ENCODE measurements around the gene KCNJ1. TPM values are rescaled to one million over a fixed set of nuclear protein-coding genes. Genes with fewer than 3 reads are reported as not detected.
A peak's percentile ranks its signal among the peaks of the same experiment; 100 is the strongest.

The KCNJ1 gene
- total and polyA plus RNA-seq, 10 donors, result 0.02 to 0.09 (median 0.03) TPM; not detected in 7

DNA sequence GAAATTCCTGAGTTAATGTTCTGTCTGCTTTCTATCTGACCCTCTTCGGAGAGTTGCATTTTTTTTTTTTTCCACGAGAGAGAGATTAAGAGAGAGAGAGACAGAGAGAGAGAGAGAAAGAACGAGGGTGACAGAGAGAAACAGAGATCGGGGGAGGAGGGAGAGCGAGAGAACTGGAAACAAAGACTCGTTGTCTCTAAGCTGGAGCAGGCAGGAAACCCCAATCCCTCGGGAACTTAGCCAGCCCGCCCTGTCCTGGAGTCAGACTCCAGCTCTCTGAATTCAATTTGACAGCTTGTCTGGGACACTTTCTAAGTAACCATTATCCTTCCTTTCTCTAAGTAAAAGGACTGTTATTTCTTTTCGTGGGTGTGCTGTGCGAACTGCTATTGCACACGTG is 76.9 kb downstream of the KCNJ1 start:
- Histone ChIP-seq H3K27ac (peak overlapping the region in 5 of 8 donors; percentile 5 to 54 (median 25)), H3K4me3 (no peak overlapping the region), H3K36me3 (peaks cover 0 to 99% (median 76%) of the 10 kb centered on the region in 6 donors), H3K9me3 (no peaks in the 10 kb centered on the region), H3K4me1 (peaks cover 9 to 64% (median 31%) of the 10 kb centered on the region in 6 donors), H3K27me3 (replicated peaks in 1 of 7) (no peaks in the 10 kb centered on the region)
- WGBS, 5 donors, result 50 to 78% (median 67%) methylated on average over 11 of the region's 11 CpGs
- TF ChIP-seq, protein P1, sequence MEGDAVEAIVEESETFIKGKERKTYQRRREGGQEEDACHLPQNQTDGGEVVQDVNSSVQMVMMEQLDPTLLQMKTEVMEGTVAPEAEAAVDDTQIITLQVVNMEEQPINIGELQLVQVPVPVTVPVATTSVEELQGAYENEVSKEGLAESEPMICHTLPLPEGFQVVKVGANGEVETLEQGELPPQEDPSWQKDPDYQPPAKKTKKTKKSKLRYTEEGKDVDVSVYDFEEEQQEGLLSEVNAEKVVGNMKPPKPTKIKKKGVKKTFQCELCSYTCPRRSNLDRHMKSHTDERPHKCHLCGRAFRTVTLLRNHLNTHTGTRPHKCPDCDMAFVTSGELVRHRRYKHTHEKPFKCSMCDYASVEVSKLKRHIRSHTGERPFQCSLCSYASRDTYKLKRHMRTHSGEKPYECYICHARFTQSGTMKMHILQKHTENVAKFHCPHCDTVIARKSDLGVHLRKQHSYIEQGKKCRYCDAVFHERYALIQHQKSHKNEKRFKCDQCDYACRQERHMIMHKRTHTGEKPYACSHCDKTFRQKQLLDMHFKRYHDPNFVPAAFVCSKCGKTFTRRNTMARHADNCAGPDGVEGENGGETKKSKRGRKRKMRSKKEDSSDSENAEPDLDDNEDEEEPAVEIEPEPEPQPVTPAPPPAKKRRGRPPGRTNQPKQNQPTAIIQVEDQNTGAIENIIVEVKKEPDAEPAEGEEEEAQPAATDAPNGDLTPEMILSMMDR (IDR thresholded peaks at IDR 0.05 in 8 of 11, conservative IDR thresholded peaks at IDR 0.05 in 3 of 11), result no peak
- peak in 1 of 3 donors; percentile 14 for TF ChIP-seq POLR2AphosphoS5 (IDR thresholded peaks at IDR 0.05)
- intact Hi-C loops (cut with DNase I; ENCODE audit: low total_unique reads), result no loop called here
- DNase-seq, result no peak

DNA sequence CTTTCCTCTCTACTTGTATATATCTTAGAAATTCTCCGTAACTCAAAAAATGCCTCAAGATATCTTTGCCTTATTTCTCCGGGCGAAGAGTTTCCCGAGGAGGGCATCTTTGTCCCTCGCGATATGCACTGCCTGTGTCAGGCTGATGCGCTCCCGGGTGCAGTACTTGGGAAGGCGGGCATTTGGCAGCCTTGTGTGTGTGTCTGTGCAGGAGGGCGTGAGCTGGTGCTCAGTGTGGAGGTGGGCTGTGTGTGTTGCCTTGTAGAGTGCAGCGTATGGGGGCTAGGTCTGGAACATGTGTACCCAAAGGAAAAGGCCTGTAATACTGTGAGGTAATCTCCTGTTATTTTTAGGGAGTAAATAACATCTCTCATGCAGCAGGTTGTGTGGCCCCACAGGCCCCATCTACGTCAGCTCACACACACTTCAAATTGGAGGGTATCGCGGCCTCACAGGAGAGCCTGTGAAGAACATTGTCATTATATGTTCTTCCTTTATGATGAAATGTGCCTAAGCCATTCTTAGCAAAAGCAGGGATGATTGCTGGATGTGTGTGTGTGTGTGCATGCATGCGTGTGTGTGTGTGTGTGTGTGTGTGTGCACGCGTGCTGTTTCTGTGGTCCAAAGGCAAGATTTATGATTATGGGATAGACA is 77.5 kb downstream of the KCNJ1 start:
- Histone ChIP-seq H3K27ac (peak overlapping the region in 5 of 8 donors; percentile 5 to 51 (median 25)), H3K4me3 (no peak overlapping the region), H3K36me3 (peaks cover 0 to 99% (median 79%) of the 10 kb centered on the region in 6 donors), H3K4me1 (peaks cover 9 to 64% (median 37%) of the 10 kb centered on the region in 6 donors), H3K27me3 (replicated peaks in 1 of 7) (no peaks in the 10 kb centered on the region), H3K9me3 (no peaks in the 10 kb centered on the region)
- TF ChIP-seq POLR2A (IDR thresholded peaks at IDR 0.05), result no peak
- peak; percentile 34 to 65 (median 56) for TF ChIP-seq POLR2AphosphoS5 (IDR thresholded peaks at IDR 0.05)
- no peak for DNase-seq
- 82 to 90% (median 89%) methylated on average over 17 of the region's 17 CpGs for WGBS, 5 donors
- intact Hi-C loops (cut with DNase I; ENCODE audit: low total_unique reads), result no loop called here

Other genes with a start within 250 kb of the KCNJ1 start
- 100 to 1,000 TPM; 125 to 270 (median 160) TPM for gene FLI1, start 173.2 kb downstream of the KCNJ1 start, total RNA-seq
- 10 to 100 TPM; 45.8 to 74.2 (median 52.5) TPM for gene FLI1, start 173.2 kb downstream of the KCNJ1 start, polyA plus RNA-seq
- gene KCNJ5, start 24.1 kb upstream of the KCNJ1 start, total RNA-seq, result 10 to 100 TPM in 6 of 7 donors, 1 to 10 TPM in 1; 4.8 to 45.4 (median 17.4) TPM
- gene KCNJ5, start 24.1 kb upstream of the KCNJ1 start, polyA plus RNA-seq, result 1 to 10 TPM in 1 of 3 donors, under 1 TPM in 2; 0.42 to 4.5 (median 0.74) TPM
- under 1 TPM in 2 of 7 donors, not detected in 5; 0.11 to 0.14 TPM for gene TP53AIP1, start 75.6 kb upstream of the KCNJ1 start, total RNA-seq
- under 1 TPM in 2 of 3 donors, not detected in 1; 0.03 to 0.13 TPM for gene TP53AIP1, start 75.6 kb upstream of the KCNJ1 start, polyA plus RNA-seq